Muscle layer of duodenum (tissue), 2 donors: ENCODE data around the gene RBM4.
A peak's percentile ranks its signal among the peaks of the same experiment; 100 is the strongest.

ENCODE experiments used
- H3K27ac ChIP-seq: one replicate; pipeline ENCODE4 v1.7.0; 2013; ENCODE audit warnings: mild to moderate bottlenecking, low read length
- H3K27me3 ChIP-seq: one replicate; pipeline ENCODE4 v1.7.0; 2013; ENCODE audit warnings: low read depth, mild to moderate bottlenecking, control low read depth, low read length
- H3K36me3 ChIP-seq, 2 donors: one replicate each; pipeline ENCODE4 v1.7.0; 2013; ENCODE audit warnings: low read length in 2 of 2, control low read depth in 1 of 2, mild to moderate bottlenecking in 1 of 2; ENCODE audit not compliant: insufficient read depth in 2 of 2, control insufficient read depth in 1 of 2
- H3K4me1 ChIP-seq, 2 donors: one replicate each; pipeline ENCODE4 v1.7.0; 2013; ENCODE audit warnings: low read length in 2 of 2, mild to moderate bottlenecking in 2 of 2, control low read depth in 1 of 2, moderate library complexity in 1 of 2; ENCODE audit not compliant: insufficient read depth in 2 of 2, control insufficient read depth in 1 of 2
- H3K4me3 ChIP-seq, 2 donors: one replicate each; pipeline ENCODE4 v1.7.0; 2013; ENCODE audit warnings: low read length in 2 of 2, low read depth in 1 of 2, mild to moderate bottlenecking in 1 of 2
- H3K9me3 ChIP-seq, 2 donors: one replicate each; pipeline ENCODE4 v1.7.0; 2013; ENCODE audit warnings: low read length in 2 of 2, control low read depth in 1 of 2, mild to moderate bottlenecking in 1 of 2; ENCODE audit not compliant: control insufficient read depth in 1 of 2
- donor health status: healthy.

Gene RBM4

DNA sequence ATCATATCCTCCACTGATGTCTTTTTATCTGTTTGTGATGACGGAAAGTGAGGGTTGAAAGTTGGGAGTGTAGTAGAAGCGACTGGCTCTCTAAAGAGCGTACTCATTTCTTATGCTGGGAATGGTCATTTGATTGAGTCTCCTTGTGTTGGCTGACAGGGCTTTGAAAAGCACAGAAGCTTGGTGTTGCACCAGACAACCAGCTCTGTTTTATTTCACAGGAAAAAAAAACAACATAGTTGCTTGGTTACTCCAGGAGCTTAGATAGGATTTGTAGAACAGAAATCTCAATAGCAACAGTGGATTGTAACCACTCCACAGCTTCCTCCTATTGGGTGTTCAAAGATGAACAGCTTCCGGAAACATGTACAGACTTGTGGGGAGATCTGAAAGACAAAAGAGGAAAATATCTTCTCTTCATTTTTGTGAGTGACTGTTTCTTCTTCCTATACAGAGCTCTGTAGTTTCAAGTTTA is 19.4 kb upstream of the RBM4 start:
- Histone ChIP-seq H3K27me3 (no peaks in the 10 kb centered on the region), H3K4me1 (peaks cover 16 to 57% of the 10 kb centered on the region in 2 donors), H3K36me3 (peaks cover under 1 to 4% of the 10 kb centered on the region in 2 donors), H3K4me3 (peak overlapping the region; percentile 86 to 91), H3K27ac (peak overlapping the region; percentile 84), H3K9me3 (no peaks in the 10 kb centered on the region)

DNA sequence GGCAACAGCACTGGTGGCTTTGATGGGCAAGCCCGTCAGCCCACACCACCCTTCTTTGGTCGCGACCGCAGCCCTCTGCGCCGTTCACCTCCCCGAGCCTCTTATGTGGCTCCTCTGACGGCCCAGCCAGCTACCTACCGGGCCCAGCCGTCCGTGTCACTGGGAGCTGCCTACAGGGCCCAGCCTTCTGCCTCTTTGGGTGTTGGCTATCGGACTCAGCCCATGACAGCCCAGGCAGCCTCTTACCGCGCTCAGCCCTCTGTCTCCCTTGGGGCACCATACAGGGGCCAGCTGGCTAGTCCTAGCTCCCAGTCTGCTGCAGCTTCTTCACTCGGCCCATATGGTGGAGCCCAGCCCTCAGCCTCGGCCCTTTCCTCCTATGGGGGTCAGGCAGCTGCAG is 14.1 kb upstream of the RBM4 start:
- Histone ChIP-seq H3K4me3 (no peak overlapping the region), H3K9me3 (no peaks in the 10 kb centered on the region), H3K27ac (peak overlapping the region; percentile 81), H3K27me3 (no peaks in the 10 kb centered on the region), H3K36me3 (peaks cover 39 to 49% of the 10 kb centered on the region in 2 donors), H3K4me1 (peaks cover 6 to 57% of the 10 kb centered on the region in 2 donors)

GRCh38 chr11:66625041-66625751 is 13.3 kb upstream of the RBM4 start:
- no peak overlapping the region for H3K4me3 ChIP-seq
- no peaks in the 10 kb centered on the region for H3K27me3 ChIP-seq
- H3K9me3 ChIP-seq = no peaks in the 10 kb centered on the region
- H3K36me3 ChIP-seq = peaks cover 39 to 50% of the 10 kb centered on the region in 2 donors
- no peak overlapping the region for H3K27ac ChIP-seq
- peaks cover 6 to 51% of the 10 kb centered on the region in 2 donors for H3K4me1 ChIP-seq

DNA sequence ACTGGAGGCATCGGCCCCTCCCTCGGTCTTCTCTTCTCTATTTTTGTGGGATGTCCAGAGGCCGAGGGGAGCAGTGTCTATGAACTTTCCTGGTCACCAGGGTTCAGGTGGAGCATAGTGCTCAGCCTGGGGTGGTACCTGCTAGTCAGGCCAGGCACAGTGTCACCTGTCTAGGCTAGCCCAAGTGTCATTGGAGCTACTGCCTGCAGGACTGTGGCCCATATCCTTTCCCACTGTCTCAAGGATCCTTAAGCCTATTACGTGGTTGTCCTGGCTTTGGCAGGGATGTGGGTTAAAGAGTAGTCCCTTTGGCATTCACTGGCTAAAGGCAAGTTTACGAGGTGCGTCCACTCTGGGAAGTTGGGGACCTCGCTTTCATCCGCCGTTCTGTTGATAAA is 12.8 kb upstream of the RBM4 start:
- H3K27ac ChIP-seq = no peak overlapping the region
- no peaks in the 10 kb centered on the region for H3K9me3 ChIP-seq
- no peak overlapping the region for H3K4me3 ChIP-seq
- H3K36me3 ChIP-seq = peaks cover 39 to 50% of the 10 kb centered on the region in 2 donors
- peaks cover 6 to 51% of the 10 kb centered on the region in 2 donors for H3K4me1 ChIP-seq
- H3K27me3 ChIP-seq = no peaks in the 10 kb centered on the region

DNA sequence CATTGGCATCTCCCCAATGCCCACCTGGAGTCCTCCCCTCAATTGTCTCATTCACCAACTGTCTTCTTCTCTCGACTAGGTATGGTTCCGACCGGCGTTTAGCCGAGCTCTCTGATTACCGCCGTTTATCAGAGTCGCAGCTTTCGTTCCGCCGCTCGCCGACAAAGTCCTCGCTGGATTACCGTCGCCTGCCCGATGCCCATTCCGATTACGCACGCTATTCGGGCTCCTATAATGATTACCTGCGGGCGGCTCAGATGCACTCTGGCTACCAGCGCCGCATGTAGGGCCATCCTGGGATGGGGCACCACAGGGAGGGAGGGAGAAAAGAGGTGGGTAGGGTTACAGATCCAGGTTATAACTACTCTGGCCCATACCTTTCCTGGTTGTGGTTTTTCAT is 12.1 kb upstream of the RBM4 start:
- H3K4me1 ChIP-seq = peaks cover 6 to 45% of the 10 kb centered on the region in 2 donors
- H3K27me3 ChIP-seq = no peaks in the 10 kb centered on the region
- no peak overlapping the region for H3K4me3 ChIP-seq
- no peaks in the 10 kb centered on the region for H3K9me3 ChIP-seq
- H3K36me3 ChIP-seq = peaks cover 39 to 50% of the 10 kb centered on the region in 2 donors
- no peak overlapping the region for H3K27ac ChIP-seq

DNA sequence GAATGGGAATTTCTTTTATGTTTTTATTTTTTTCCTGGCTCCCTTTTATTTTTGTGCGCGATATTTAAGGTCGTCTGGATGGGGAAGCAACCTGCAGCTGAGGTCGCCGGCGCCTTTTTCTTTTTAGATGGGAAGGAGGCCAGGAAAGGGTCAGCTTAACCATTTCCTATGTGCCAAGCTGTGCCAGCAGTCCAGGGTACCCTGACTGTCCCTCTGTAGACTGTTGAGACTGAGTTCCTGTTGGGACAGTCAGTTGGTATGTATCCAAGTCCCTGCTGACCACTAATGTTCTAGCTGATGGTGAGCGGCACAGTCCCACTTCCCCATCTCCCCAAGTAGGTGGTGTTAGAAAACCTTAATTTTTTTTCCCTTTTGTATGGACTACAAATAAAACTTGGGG is 11.6 kb upstream of the RBM4 start:
- Histone ChIP-seq H3K27ac (no peak overlapping the region), H3K4me1 (peaks cover 6 to 43% of the 10 kb centered on the region in 2 donors)

GRCh38 chr11:66628061-66628603 is 10.4 kb upstream of the RBM4 start:
- H3K36me3 ChIP-seq = peaks cover 39 to 50% of the 10 kb centered on the region in 2 donors
- H3K4me1 ChIP-seq = peaks cover 0 to 34% of the 10 kb centered on the region in 2 donors
- no peaks in the 10 kb centered on the region for H3K9me3 ChIP-seq
- H3K27me3 ChIP-seq = no peaks in the 10 kb centered on the region
- H3K27ac ChIP-seq = no peak overlapping the region
- no peak overlapping the region for H3K4me3 ChIP-seq

More for the DNA sequence above, 11.6 kb upstream of the RBM4 start:
- Histone ChIP-seq H3K9me3 (no peaks in the 10 kb centered on the region), H3K36me3 (peaks cover 39 to 50% of the 10 kb centered on the region in 2 donors), H3K27me3 (no peaks in the 10 kb centered on the region), H3K4me3 (no peak overlapping the region)

GRCh38 chr11:66629356-66629755 is 9.1 kb upstream of the RBM4 start:
- H3K27ac ChIP-seq = no peak overlapping the region
- no peaks in the 10 kb centered on the region for H3K27me3 ChIP-seq
- peaks cover 0 to 22% of the 10 kb centered on the region in 2 donors for H3K4me1 ChIP-seq
- H3K4me3 ChIP-seq = no peak overlapping the region
- H3K9me3 ChIP-seq = no peaks in the 10 kb centered on the region
- H3K36me3 ChIP-seq = peaks cover 36 to 49% of the 10 kb centered on the region in 2 donors

DNA sequence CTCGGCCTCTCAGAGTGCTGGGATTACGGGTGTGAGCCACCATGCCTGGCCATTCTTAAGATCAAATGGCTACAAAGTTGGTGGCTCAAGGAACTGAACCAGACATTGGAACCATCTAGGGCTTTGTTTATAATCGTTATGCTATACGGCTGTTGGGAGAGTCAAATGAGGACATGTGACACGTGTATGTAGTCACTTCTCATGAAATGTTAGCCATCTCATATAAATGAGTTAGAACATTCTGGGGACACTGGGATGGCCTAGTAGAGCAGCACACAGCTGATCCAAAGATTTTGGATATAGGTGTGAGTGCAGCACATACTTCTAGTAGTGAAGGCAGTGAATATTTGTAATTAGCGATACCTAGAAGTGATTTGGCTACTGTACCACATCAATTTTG is 6.6 kb upstream of the RBM4 start:
- Histone ChIP-seq H3K9me3 (no peaks in the 10 kb centered on the region), H3K36me3 (peaks cover 11 to 26% of the 10 kb centered on the region in 2 donors), H3K27ac (no peak overlapping the region), H3K4me1 (peaks cover 0 to 4% of the 10 kb centered on the region in 2 donors), H3K4me3 (no peak overlapping the region), H3K27me3 (no peaks in the 10 kb centered on the region)

- Histone ChIP-seq H3K36me3 (peaks cover 2 to 15% of the 10 kb centered on the region in 2 donors), H3K27ac (no peak overlapping the region), H3K4me1 (peaks cover 0 to 14% of the 10 kb centered on the region in 2 donors), H3K4me3 (no peak overlapping the region), H3K9me3 (no peaks in the 10 kb centered on the region), H3K27me3 (no peaks in the 10 kb centered on the region)
These were observed 5.6 kb upstream of the RBM4 start for GRCh38 chr11:66632952-66633351.

DNA sequence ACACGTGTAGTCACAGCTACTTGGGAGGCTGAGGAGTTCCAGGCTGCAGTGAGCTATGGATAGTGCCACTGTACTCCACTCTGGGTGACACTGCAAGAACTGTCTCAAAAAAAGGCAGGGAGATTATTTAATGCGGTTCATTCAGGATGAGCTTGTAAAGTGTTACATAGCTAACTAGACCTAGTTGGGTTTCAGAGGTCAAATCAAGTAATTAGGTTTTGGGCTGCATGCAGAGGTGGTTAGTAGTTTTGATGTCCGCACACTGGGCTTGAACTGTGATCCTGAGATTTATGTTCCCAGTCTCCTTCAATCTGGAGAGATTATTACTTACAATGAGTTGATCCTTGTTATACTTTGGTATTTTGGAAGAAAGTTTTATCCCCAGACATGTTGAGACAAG is 2.1 kb upstream of the RBM4 start:
- Histone ChIP-seq H3K9me3 (no peaks in the 10 kb centered on the region), H3K27me3 (no peaks in the 10 kb centered on the region), H3K36me3 (peaks cover 12 to 16% of the 10 kb centered on the region in 2 donors), H3K4me1 (peaks cover 17 to 38% of the 10 kb centered on the region in 2 donors), H3K4me3 (no peak overlapping the region), H3K27ac (no peak overlapping the region)
